Panc1 (cell line): Measurements from ENCODE around the gene SEPTIN5. TPM values are rescaled to one million over a fixed set of nuclear protein-coding genes. Genes with fewer than 3 reads are reported as not detected.

Experiments
- ATAC-seq: fragments of 200-7000 bp; cut with Tn5 transposase; 2 replicates; pipeline ENCODE4 v1.9.1; 2020; ENCODE audit warnings: mild to moderate bottlenecking, moderate library complexity
- BruUV-seq: library from RNA; stranded (reverse); fragments of 400-500 nt; replicated peaks from 2 replicates; lab custom pipeline; 2021; lab: Mats Ljungman, UMichigan
- CTCF ChIA-PET: fragments of 300-600 bp; sonication (Branson Sonifier 250); formaldehyde crosslinking; loops from one replicate; lab custom pipeline; 2022; ENCODE audit warnings: antibody characterized with exemption; lab: Charles Lee
- POLR2A ChIA-PET: fragments of 300-600 bp; sonication (Branson Sonifier 250); formaldehyde crosslinking; loops from one replicate; lab custom pipeline; 2022; ENCODE audit warnings: antibody characterized with exemption; lab: Charles Lee
- DNase-seq: peaks from one replicate; pipeline ENCODE4 v3.0.0-alpha.2; 2010; ENCODE audit warnings: low read depth, low spot score
- H3K27ac ChIP-seq: 2 replicates; pipeline ENCODE4 v1.5.1; 2011; ENCODE audit warnings: mild to moderate bottlenecking, low read length, inconsistent platforms
- H3K27me3 ChIP-seq: fragments of 200-500 bp; sonication (Bioruptor generic); 2 replicates; pipeline ENCODE4 v1.6.0; 2014; ENCODE audit warnings: low read length, inconsistent platforms; ENCODE audit not compliant: control insufficient read depth, insufficient read depth
- H3K36me3 ChIP-seq: fragments of 200-500 bp; sonication (Bioruptor generic); 2 replicates; pipeline ENCODE4 v1.5.1; 2014; ENCODE audit warnings: inconsistent platforms, mild to moderate bottlenecking, low read length, moderate library complexity; ENCODE audit not compliant: control insufficient read depth, insufficient read depth
- H3K4me1 ChIP-seq: 2 replicates; pipeline ENCODE4 v1.5.1; 2011; ENCODE audit warnings: inconsistent platforms, mild to moderate bottlenecking, low read length, moderate library complexity; ENCODE audit not compliant: control insufficient read depth, insufficient read depth
- H3K4me3 ChIP-seq, 2 experiments: 2 replicates each; pipeline ENCODE4 v1.5.1; 2011 to 2012; ENCODE audit warnings: low read depth in 2 of 2, low read length in 2 of 2, mild to moderate bottlenecking in 2 of 2, inconsistent platforms in 1 of 2, moderate library complexity in 1 of 2
- H3K9me3 ChIP-seq: fragments of 200-500 bp; sonication (Bioruptor generic); 2 replicates; pipeline ENCODE4 v1.5.1; 2014; ENCODE audit warnings: low read depth, mild to moderate bottlenecking, inconsistent platforms, low read length, moderate library complexity; ENCODE audit not compliant: control insufficient read depth, insufficient read depth
- POLR2AphosphoS5 ChIP-seq: IDR thresholded peaks from 2 replicates; pipeline ENCODE4 v1.6.1; 2012; ENCODE audit warnings: mild to moderate bottlenecking, low read depth, low read length, moderate library complexity
- SIN3A ChIP-seq: IDR thresholded peaks from 2 replicates; pipeline ENCODE4 v1.6.1; 2012; ENCODE audit warnings: low read depth, mild to moderate bottlenecking, low read length, moderate library complexity, borderline replicate concordance; ENCODE audit not compliant: insufficient read depth
- TCF7L2 ChIP-seq: IDR thresholded peaks from 2 replicates; pipeline ENCODE4 v1.6.1; 2011; ENCODE audit warnings: mild to moderate bottlenecking, low read depth, low read length, inconsistent platforms
- in situ Hi-C: cut with HindIII; loops from 2 replicates; pipeline ENCODE4 v1.10.0; 2016; ENCODE audit warnings: low sequenced_read_pairs, low pct_unique_long_range_greater_than_20kb
- intact Hi-C: fragments of 100-400 bp; cut with micrococcal nuclease; formaldehyde crosslinking; loops from one replicate; pipeline ENCODE4 v1.10.0; 2022; ENCODE audit not compliant: unreplicated experiment
- total RNA-seq: library from RNA; stranded (reverse); gene quantifications from one replicate; pipeline ENCODE4 v1.2.1, GENCODE V29; 2021; ENCODE audit not compliant: unreplicated experiment
- TF ChIP-seq, protein P1 (sequence below), 2 experiments: IDR thresholded peaks; 2 replicates each; pipeline ENCODE4 v1.6.1; 2011 to 2012; ENCODE audit warnings: low read depth in 2 of 2, control low read depth in 1 of 2, low read length in 1 of 2, mild to moderate bottlenecking in 1 of 2, moderate library complexity in 1 of 2; ENCODE audit not compliant: insufficient read depth in 1 of 2
- TF ChIP-seq, protein P2 (sequence below): fragments of 450-650 bp; IDR thresholded peaks from 2 replicates; pipeline ENCODE4 v1.5.1; 2017; ENCODE audit warnings: mild to moderate bottlenecking

Gene SEPTIN5
- total RNA-seq, 1 experiment from 2014 or later: 17.2 TPM

DNA sequence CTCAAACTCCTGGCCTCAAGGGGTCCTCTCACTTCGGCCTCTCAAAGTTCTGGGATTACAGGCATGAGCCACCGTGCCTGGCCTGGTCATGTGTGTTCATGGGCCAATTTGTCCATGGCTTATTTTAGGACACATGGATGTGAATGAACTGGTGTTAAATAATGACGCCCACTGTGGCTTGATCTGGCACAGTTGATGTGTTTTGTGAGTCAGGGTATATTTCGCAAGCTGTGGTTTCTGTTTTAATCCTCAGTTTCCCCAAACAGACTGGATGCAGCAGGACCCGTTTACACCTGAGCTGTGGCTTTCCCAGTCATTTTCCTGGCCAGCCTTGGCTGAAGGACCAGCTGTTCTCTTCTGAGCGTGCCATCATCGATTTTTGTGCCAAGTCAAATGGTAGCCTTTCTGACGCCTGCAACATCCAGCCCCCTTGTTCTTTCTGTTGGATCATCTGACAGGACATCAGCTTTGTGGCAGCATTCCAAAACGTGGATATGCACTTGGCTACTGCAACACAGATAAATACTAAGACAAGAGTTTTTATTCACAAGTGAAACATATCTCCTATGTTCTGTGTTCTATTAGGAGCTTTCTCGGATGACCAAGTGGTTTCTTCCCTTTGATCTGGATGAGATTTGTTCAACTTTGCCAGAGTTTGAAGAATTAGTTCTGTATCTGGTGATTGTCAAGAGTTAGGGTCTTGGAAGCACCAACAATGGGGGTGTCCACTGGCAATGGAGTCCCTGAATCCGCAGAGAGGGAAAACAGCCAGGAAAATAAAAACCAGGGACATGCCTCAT, 40.0 kb upstream of the SEPTIN5 start:
- Histone ChIP-seq H3K36me3 (no peaks in the 10 kb centered on the region), H3K27ac (no peak overlapping the region), H3K27me3 (no peaks in the 10 kb centered on the region), H3K4me1 (no peaks in the 10 kb centered on the region), H3K4me3 (no peak overlapping the region), H3K9me3 (no peaks in the 10 kb centered on the region)
- ATAC-seq: no peak
- in situ Hi-C loops: no loop called here
- no TSS peak for BruUV-seq
- TF ChIP-seq SIN3A (no peak), TCF7L2 (no peak), POLR2AphosphoS5 (no peak)
- TF ChIP-seq, protein P1, sequence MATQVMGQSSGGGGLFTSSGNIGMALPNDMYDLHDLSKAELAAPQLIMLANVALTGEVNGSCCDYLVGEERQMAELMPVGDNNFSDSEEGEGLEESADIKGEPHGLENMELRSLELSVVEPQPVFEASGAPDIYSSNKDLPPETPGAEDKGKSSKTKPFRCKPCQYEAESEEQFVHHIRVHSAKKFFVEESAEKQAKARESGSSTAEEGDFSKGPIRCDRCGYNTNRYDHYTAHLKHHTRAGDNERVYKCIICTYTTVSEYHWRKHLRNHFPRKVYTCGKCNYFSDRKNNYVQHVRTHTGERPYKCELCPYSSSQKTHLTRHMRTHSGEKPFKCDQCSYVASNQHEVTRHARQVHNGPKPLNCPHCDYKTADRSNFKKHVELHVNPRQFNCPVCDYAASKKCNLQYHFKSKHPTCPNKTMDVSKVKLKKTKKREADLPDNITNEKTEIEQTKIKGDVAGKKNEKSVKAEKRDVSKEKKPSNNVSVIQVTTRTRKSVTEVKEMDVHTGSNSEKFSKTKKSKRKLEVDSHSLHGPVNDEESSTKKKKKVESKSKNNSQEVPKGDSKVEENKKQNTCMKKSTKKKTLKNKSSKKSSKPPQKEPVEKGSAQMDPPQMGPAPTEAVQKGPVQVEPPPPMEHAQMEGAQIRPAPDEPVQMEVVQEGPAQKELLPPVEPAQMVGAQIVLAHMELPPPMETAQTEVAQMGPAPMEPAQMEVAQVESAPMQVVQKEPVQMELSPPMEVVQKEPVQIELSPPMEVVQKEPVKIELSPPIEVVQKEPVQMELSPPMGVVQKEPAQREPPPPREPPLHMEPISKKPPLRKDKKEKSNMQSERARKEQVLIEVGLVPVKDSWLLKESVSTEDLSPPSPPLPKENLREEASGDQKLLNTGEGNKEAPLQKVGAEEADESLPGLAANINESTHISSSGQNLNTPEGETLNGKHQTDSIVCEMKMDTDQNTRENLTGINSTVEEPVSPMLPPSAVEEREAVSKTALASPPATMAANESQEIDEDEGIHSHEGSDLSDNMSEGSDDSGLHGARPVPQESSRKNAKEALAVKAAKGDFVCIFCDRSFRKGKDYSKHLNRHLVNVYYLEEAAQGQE (IDR thresholded peaks at IDR 0.05; ENCODE audit: insufficient read depth in 1 of 2, low read depth in 2 of 2, low read length in 1 of 2): no peak
- TF ChIP-seq, protein P2, sequence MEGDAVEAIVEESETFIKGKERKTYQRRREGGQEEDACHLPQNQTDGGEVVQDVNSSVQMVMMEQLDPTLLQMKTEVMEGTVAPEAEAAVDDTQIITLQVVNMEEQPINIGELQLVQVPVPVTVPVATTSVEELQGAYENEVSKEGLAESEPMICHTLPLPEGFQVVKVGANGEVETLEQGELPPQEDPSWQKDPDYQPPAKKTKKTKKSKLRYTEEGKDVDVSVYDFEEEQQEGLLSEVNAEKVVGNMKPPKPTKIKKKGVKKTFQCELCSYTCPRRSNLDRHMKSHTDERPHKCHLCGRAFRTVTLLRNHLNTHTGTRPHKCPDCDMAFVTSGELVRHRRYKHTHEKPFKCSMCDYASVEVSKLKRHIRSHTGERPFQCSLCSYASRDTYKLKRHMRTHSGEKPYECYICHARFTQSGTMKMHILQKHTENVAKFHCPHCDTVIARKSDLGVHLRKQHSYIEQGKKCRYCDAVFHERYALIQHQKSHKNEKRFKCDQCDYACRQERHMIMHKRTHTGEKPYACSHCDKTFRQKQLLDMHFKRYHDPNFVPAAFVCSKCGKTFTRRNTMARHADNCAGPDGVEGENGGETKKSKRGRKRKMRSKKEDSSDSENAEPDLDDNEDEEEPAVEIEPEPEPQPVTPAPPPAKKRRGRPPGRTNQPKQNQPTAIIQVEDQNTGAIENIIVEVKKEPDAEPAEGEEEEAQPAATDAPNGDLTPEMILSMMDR: no peak
- ChIA-PET CTCF (no interaction called here), POLR2A (no interaction called here)
- no peak for DNase-seq
- intact Hi-C loops: no loop called here

DNA sequence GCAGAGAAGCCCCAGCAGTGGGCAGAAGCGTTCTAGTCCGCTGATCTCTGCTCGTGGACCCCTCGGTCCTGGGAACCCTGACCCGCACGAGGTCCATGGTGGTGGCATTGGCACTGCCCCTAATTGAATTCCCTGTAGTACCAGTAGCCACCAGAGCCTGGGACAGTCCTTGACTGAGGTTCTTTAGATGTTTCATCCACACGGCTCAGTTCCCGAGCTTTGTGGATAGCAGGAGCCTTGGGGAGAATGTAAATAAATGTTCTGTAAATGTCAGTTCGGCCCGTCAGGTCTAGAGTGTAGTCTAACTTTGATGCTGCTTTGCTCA, 39.4 kb upstream of the SEPTIN5 start:
- CTCF ChIA-PET: no interaction called here
- Histone ChIP-seq H3K27me3 (no peaks in the 10 kb centered on the region), H3K4me1 (no peaks in the 10 kb centered on the region), H3K27ac (no peak overlapping the region), H3K9me3 (no peaks in the 10 kb centered on the region), H3K36me3 (no peaks in the 10 kb centered on the region), H3K4me3 (no peak overlapping the region)
- intact Hi-C loops: no loop called here
- POLR2A ChIA-PET: no interaction called here
- TF ChIP-seq, protein P1 (IDR thresholded peaks at IDR 0.05; ENCODE audit: insufficient read depth in 1 of 2, low read depth in 2 of 2, low read length in 1 of 2): no peak
- no peak for TF ChIP-seq SIN3A
- no peak for TF ChIP-seq POLR2AphosphoS5
- TF ChIP-seq, protein P2: no peak
- no peak for TF ChIP-seq TCF7L2
- DNase-seq (no peak), ATAC-seq (no peak)
- no TSS peak for BruUV-seq
- in situ Hi-C loops: no loop called here
